GDM1 (cell line): ENCODE measurements around the gene SLC35F5.
"Not testable (repeated sequence)": the region's sequence is repeated elsewhere in the genome, so short reads cannot be mapped to it uniquely, and the experiment has no call there.

Experiments
- DNase-seq: peaks from one replicate; lab custom pipeline; 2025; lab: John Stamatoyannopoulos, UW

Gene SLC35F5

GRCh38 chr2:113692698-113693428, 63.6 kb downstream of the SLC35F5 start:
- DNase-seq: no peak

- not testable (repeated sequence) for DNase-seq
These were observed 65.6 kb downstream of the SLC35F5 start for GRCh38 chr2:113690871-113691270.

DNA sequence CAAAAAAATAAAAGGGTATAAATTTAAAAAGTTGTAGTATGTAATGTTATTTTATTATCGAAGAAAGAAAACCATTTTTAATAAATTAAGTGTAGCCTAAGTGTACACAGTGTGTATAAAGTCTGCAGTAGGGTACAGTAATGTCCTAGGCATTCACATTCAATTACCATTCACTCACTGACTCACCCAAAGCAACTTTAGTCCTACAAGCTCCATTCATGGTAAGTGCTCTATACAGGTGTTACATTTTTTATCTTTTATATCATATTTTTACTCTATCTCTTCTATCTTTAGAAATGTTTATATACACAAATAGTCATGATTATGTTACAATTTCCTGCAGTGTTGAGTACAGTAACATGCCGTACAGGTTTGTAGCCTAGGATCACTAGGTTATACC, 69.9 kb downstream of the SLC35F5 start:
- no peak for DNase-seq

GRCh38 chr2:113685471-113685870, 71.0 kb downstream of the SLC35F5 start:
- no peak for DNase-seq

GRCh38 chr2:113679457-113679856, 77.0 kb downstream of the SLC35F5 start:
- no peak for DNase-seq

- no peak for DNase-seq
These were observed 79.1 kb downstream of the SLC35F5 start for GRCh38 chr2:113677330-113677729.

GRCh38 chr2:113676623-113677266, 79.7 kb downstream of the SLC35F5 start:
- DNase-seq: no peak

GRCh38 chr2:113675875-113676274, 80.6 kb downstream of the SLC35F5 start:
- DNase-seq: no peak

GRCh38 chr2:113672326-113672932, 84.0 kb downstream of the SLC35F5 start:
- peak; percentile 17 for DNase-seq

DNA sequence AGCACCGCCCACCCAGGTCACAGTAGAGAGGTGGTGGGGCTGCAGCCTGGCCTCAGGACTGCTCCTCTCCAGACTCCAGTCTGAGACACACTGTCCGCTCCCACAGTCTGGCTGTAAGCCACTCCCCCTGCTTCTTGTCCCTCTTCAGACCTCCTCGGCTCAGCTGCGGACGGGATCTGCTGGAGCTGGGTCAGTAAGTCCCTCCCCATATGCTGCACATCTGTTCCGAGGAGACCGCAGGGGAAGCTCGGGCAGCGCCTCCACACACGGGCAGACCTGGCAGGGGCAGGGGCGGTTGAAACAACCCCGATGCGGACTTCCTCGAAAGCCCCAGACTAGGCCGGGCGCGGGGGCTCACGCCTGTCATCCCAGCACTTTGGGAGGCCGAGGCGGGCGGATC, 87.4 kb downstream of the SLC35F5 start:
- not testable (repeated sequence) for DNase-seq

DNA sequence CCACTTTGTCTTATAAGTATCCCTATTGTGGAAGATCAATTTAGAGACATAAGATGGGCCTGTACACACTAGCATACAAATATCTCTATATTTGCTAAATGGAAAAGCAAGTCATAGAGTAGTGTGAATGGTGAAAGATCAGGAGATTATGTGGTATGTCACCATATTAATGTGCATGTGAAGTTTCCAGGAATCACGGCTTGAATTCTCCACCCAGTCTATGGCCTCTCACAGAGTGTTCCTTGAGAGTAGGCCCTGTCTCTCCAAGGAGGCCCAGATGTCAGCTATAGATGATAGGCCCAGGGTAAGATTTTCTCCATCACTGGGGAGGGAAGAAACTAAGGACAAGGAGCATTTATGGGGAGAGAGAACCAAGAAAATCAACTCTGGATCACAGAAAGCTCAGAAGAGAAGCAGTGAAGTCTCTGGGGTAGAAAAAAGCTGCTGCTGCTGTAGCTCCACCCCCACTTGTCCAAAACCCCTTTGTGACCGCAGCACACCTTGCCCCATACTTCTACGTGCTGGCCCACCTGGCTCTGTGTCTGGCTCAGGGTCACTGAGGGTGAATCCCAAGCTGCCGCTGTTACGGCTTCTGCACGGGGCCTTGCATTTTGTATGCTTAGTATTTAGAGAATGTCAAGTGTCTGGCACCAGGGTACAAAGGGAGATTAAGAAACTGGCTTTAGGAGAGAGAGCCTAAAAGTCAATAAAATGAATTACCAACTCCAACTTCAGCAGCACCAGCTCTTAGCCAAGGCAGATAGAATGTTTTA, 91.5 kb downstream of the SLC35F5 start:
- not testable (repeated sequence) for DNase-seq

DNA sequence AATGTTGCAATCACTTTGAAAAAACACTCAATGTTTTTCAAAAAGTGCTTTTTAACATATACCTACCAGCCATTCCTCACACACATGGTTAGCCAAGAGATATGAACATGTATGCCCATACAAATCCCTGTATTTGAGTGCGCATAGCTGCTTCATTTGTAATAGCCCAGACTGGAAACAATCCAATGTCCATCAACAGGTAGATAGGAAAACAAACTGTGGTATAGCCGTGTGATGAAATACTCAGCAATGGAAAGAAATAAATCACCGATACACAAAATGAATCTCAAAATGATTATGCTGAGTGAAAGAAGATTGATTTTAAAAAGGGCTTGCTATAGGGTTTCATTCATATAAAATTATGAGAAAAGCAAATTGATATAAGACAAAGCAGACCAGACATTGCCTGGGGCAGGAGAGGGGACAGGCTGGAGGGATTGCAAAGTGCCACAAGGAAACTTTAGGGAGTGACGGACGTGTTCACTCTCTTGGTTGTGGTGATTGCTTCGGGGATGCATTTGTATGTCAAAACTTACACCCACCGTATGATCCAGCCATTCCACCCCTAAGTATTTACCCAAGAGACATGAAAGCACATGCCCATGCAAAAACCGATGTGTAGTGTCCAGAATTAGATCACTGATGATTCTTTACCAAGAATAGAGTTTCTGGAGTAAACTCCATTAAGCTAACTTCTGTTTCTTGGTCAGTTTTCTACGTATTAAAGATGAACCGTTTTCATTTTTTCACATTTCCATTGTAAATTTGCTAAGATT, 93.0 kb downstream of the SLC35F5 start:
- DNase-seq: not testable (repeated sequence)
